ENCODE data around the gene SYVN1.

The SYVN1 gene

DNA sequence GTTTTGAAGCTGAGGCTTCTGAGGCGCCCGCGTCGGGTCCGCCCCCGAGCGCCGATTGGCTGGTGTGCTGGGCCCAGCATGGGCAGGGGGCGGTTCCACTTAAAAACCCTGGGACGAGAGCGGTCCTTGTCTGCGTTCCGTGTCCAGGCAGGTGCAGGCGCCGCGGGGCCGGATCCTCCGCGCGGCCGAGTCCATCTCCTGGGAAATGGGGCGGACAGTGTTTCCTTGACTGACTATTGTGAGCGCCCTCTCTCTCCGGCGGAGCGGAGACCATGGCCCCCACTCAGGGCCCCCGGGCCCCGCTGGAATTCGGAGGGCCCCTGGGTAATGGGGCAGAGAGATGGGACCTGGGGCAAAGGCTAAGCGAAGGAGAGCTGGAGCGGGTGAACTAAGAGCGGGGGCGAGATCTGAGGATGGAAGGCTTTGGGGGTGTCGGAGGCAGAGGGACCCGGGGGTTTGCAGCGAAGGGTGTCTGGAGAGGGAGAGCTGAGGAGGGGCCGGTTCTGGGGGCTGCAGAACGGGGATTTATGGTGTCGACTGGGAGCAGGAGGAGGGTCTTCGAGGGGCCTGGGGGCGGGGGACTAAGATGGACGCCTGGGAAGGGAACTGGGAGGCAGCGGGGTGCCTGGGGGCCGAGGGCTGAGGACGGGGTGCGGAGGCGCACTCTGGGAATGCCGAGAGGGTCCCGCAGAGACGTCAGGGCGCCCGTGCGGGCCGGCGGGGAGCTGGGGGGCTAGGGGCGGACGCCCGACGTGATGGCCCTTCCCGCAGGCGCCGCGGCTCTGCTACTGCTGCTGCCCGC lies 22.4 kb downstream of the SYVN1 start, which contains the start of gene TM7SF2:
TM7SF2 (plus strand) TSS at position 129 of the 802 bp plus-strand sequence; CDS start at position 273, 144 bp downstream.
- peak; percentile 85 for DNase-seq

DNA sequence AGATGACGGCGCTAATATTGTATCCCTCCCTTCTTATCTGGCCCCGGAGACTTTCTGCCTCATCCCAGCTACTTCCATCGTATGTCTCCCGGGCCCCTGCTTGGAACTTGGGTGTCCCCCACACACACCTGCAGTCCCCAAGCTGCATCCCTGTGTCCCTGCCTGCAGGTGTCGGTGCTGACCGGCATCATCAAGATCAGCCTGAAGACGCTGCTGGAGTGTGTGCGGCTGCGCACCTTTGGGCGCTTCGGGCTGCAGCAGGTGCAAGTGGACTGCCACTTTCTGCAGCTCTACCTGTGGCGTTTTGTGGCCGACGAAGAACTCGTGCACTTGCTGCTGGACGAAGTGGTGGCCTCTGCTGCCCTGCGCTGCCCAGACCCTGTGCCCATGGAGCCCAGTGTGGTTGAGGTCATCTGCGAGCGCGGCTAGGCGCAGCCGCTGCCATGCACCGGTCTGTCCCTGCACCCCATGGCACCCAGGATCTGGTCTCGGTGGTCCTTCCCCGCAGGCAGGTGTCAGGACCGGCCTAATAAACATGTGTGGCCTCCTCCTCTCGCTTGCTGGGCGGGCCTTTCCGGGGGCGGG lies 23.1 kb downstream of the SYVN1 start:
- DNase-seq = no peak

DNA sequence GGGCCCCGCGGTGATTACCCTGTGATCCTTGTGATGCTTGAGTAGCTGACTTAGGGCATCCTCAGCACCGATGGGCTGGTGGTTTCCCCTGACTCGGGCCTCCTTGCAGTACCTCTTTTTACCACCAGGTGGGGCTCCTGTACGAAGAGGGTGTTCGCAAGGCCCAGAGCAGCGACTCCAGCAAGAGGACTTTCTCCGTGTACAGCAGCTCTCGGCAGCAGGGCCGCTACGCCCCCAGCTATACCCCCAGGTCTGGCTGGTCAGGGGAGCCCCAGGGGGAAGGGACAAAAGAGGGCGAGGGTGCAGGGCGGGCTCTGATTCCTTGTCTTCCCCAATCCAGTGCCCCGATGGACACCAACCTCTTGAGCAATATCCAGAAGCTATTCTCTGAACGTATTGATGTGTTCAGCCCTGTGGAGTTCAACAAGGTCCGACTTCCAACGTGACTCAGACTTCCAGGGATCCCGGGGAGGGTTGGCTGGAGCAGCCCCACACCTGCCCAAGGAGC lies 23.9 kb downstream of the SYVN1 start:
- DNase-seq = peak; percentile 65

DNA sequence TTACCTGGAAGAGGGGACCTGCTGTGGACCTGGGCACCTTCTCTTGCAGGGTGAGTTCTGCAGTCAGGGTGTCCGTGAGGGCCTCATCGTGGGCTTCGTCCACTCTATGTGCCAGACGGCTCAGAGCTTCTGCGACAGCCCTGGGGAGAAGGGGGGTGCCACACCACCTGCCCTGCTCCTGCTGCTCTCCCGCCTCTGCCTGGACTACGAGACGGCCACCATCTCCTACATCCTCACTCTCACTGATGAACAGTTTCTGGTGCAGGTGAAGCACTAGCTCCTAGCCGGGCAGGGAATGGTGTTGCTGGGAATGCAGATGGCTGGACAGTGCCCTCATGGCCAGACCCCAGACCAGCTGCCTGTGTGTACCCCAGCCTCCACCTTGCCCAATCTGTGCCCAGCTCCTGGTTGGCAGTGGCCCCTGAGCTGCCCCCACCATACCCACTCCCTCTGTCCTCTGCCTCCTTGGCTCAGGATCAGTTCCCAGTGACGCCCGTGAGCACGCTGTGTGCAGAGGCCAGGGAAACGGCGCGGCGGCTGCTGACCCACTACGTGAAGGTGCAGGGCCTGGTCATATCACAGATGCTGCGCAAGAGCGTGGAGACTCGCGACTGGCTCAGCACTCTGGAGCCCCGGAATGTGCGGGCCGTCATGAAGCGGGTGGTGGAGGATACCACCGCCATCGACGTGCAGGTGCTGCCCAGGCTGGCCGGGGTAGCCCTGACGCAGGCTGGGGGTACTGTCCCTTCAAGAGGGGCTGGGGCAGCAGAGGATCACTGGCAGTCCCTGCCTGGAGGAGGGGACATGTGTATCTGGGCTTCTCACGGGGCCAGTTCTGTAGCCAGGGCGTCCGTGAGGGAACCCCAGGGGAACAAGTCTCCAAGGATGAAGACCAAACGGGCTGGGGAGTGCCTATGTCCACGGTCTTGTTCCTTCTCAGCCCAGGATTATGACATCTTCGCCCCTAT lies 24.8 kb downstream of the SYVN1 start:
- DNase-seq = no peak

DNA sequence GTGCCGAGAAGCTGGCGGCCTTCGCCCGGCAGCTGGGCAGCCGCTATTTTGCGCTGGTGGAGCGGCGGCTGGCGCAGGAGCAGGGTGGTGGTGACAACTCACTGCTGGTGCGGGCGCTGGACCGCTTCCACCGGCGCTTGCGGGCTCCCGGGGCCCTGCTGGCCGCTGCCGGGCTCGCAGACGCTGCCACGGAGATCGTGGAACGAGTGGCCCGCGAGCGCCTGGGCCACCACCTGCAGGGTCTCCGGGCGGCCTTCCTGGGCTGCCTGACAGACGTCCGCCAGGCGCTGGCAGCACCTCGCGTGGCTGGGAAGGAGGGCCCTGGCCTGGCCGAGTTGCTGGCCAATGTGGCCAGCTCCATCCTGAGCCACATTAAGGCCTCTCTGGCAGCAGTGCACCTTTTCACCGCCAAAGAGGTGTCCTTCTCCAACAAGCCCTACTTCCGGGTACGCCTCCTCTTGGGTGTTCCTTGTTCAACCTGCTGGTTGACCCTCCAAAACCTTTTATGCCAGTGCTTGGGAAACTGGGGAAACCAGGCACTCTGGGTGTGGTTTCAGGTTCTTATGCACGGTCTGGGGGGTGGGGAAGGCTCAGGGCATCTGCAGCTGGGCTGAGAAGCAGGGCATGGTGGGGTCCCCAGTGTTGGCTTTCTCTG lies 25.7 kb downstream of the SYVN1 start:
- no peak for DNase-seq

DNA sequence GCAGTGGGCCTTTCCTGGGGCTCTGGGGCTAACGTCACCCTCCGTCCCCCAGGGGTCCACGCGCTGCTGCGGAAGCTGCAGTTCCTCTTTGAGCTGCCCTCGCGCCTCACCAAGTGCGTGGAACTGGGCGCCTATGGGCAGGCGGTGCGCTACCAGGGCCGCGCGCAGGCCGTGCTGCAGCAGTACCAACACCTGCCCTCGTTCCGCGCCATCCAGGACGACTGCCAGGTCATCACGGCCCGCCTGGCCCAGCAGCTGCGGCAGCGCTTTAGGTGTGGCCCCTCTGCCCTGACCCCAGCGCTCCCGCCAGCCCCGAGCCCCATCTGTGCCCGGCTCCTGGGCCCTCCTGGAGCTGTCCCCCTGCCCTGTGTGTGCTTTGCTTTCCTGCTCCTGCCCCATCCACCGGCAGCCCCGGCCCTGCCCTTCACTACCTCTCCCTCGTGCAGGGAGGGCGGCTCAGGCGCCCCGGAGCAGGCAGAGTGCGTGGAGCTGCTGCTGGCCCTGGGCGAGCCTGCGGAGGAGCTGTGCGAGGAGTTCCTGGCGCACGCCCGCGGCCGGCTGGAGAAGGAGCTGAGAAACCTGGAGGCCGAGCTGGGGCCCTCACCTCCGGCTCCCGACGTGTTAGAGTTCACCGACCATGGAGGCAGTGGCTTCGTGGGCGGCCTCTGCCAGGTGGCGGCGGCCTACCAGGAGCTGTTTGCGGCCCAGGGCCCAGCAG lies 26.4 kb downstream of the SYVN1 start:
- no peak for DNase-seq

DNA sequence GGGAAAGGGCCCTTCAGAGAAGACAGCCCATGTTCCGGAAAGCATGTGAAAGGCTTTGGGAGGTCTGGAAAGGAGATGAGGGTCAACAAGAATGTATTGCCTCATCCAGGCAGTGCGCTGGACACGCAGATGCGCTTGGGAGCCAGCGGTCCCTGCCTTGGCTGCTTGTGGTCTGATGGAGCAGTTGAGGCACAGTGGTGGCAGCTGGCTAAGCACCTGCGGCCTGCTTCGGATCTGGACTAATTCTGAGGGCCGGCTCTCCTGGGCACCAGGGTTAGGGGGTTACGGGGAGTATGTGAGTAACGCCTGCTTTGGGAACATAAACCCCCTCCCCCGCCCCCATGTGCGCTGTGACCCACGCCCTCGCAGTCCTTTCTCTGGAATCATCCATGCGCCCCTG lies 27.2 kb downstream of the SYVN1 start:
- no peak for DNase-seq

DNA sequence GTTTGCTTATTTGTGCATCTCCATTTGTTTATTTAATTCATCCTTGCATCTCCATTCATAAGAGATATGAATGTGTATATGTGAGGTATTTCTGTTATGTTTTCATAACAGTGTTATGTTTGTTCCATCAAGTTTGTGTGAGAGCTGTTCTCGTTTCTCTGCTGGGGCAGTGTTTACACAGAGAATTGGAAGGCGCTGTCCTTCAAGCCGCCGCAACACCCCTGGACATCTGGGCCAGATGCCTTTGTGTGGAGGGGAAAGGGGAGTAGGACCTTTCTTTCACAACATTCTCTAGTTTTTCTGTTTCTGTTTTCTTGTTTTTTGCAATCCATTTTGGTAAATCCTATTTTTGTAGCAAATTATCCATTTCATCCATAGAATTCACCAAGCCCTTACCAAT lies 29.7 kb downstream of the SYVN1 start:
- DNase-seq = no peak

DNA sequence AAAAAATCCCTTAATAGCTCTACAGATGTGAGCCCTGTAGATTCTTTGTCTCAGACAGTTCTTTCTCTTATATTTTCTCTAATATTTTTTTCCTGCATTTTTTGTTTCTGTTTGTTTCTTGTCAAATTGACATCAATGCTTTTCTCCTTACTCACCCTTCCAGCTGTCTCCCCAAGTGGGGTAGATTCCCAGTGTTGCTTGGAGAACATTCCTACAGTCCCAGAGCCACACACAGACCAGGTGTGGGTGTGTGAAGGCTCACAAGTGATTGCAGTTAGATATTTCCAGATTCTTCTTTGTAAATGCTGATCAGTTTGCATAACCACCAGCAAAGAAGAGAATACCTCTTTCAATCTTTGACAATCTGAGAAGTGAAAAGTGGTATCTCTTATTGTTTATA lies 30.8 kb downstream of the SYVN1 start:
- DNase-seq = no peak

DNA sequence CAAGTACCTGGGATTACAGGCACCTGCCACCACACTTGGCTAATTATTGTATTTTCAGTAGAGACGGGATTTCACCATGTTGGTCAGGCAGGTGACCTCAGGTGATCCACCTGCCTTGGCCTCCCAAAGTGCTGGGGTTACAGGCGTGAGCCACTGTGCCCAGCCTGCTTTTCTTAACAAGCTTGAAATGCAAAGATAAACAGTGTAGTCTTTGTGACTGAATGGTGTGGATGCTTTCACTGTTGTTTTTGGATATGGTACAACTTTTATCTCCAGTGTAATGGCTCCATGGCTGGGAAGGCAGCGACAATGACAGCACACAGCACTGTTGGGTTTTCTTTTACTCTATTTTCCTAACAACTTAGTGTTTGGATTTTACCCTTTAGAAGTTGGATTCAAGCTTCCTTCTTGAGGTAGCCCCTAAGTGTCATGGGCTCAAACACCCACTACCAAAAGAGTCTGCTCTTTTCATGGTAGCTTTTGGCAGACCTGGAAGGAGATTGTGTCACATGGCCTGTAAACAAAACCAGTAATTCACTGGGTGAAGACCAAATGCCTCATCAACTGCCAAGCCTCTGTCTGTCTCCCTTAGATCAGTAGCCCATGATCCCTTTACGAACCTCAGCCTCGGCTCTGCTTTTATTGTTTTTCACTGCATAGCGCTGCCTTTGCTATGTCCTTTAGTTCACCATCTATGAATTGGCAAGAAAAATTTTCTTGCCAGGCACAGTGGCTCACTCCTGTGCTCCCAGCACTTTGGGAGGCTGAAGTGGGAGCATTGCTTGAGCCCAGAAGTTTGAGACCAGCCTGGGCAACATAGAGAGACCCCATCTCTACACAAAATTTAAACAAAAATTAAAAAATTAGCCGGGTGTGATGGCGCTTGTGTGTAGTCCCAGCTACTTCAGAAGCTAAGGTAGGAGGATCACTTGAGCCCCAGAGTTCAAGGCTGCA lies 31.9 kb downstream of the SYVN1 start:
- DNase-seq = no peak

DNA sequence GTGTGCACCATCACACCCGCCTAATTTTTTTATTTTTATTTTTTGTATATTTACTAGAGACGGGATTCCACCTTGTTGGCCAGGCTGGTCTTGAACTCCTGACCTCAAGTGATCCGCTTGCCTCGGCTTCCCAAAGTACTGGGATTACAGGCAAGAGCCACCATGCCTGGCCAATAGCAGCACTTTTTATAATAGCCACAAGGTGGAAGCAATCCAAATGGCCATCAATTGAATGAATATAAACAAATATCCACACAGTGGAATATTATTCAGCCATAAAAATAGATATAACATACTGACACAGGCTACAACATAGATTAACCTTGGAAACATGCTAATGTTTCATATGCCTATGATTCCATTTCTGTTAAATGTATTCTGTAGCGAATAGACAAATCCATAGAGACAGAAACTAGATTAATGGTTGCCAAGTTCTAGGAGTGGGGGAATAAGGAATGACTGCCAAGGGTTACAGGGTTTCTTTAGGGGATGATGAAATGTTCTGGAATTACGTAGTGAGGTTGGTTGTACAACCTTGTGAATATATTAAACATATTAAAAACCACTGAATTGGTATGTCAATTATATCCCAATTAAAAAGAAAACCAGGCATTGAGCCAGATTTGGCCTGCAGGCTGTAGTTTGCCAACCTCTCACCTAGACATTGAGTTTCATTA lies 33.5 kb downstream of the SYVN1 start:
- DNase-seq = no peak

DNA sequence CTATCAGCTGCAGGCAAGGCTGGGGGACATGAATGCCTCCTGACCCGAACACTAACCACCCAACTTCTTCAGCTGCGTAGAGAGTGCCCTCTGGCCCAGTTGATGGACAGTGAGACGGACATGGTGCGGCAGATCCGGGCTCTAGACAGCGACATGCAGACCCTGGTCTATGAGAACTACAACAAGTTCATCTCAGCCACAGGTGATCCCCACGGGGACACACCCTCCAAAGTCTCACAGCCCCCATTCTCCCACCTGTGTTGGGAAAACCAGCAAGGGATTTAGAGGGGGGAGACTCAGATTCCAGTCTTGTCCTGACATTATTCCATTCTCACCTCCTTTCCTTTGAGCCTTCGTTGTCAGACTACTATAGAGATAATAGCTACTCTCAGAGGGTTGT lies 37.4 kb downstream of the SYVN1 start:
- no peak for DNase-seq

DNA sequence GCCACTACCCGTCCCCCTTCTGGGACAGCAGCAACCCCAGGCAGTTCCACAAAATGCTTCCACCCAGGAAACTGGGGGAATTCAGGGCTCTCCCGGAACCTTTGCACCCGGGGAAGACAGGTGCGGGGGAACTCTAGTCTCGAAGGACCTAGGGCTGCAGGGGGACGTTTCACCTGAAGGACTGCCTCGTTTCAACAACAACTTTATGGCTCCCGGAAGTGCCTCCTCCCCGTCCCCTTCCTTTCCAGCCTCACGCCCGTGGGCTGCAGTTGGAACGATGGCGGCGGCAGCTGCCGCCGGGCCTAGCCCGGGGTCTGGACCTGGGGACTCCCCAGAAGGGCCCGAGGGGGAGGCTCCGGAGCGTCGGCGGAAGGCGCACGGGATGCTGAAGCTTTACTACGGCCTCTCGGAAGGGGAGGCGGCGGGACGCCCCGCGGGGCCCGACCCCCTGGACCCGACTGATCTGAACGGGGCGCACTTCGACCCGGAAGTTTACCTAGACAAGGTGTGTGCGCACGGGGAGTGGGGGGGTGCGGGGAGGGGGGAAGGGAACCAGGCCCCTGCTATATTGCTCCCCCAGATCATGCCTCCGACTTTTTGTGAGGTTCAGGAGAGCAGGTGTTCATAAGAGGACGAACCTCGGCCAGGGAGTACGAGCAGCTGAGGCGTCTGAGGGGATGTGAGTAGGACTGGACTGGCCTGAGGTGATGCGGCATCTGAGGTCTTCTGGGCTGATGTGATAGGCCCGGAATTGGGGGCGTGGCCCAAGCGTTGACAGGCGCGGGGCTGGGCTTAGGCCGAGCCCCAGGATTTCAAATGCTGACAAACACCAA lies 38.1 kb downstream of the SYVN1 start, which contains the start of gene VPS51:
VPS51 (plus strand) TSS at position 241 of the 833 bp plus-strand sequence; CDS start at position 278, 37 bp downstream.
- DNase-seq = peak; percentile 73

DNA sequence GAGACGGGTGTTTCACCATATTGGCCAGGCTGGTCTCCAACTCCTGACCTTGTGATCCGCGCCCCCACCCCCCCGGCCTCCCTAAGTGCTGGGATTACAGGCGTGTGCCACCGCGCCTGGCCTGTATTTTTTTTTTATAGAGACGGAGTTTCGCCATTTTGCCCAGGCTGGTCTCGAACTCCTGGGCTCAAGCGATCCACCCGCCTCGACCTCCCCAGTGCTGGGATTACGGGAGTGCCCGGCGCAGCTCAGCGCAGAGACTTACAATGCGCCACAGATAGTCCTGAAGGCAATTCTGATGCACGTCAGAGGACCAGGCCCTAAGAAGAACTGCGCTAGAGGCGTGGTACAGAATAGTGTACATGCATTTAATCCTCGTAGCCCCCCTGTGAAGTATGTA lies 38.9 kb downstream of the SYVN1 start:
- DNase-seq = no peak

DNA sequence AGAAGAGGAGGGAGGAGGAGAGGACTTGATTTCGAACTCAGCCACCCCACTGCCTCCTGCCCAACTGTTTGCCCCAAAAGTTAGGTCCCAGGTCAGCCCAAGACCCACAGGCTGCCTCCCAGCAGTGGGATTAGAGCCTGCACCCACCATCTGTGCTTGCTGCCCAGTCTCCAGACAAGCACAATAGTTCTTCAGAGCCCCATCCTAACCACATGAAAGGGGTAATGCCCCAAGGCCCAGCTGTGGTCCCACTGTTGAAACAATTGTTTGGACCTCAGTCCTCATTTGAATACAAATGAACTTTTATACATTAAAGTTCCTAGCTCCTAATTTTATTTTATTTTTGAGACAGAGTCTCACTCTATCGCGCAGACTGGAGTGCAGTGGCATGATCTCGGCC lies 43.7 kb downstream of the SYVN1 start:
- DNase-seq = no peak

DNA sequence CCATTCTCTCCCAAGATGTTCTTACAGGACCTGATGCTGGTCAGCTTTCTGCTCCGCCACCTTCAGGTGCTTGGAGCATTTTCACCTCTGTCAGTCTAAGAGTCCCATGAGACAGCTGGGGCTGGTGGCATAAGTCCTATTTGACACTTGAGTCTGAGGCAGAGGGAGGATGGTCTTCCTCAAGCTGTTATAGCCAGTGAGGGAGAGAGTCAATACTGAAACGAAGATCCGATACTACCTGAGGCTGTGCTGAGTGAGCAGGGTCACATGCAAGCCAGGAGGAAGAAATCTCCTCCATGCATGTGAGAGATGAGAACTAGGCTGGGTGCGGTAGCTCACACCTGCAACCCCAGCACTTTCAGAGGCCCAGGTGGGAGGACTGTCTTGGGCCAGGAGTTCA lies 44.7 kb downstream of the SYVN1 start:
- DNase-seq = no peak

DNA sequence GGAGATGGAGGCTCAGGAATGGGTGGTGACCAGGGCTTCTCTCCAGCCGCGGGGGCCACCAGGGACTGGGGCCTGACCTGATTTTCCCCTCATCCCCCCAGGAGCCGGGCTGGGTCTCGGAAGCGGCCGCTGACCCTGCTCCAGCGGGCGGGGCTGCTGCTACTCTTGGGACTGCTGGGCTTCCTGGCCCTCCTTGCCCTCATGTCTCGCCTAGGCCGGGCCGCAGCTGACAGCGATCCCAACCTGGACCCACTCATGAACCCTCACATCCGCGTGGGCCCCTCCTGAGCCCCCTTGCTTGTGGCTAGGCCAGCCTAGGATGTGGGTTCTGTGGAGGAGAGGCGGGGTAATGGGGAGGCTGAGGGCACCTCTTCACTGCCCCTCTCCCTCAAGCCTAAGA lies 46.5 kb downstream of the SYVN1 start:
- DNase-seq = no peak

DNA sequence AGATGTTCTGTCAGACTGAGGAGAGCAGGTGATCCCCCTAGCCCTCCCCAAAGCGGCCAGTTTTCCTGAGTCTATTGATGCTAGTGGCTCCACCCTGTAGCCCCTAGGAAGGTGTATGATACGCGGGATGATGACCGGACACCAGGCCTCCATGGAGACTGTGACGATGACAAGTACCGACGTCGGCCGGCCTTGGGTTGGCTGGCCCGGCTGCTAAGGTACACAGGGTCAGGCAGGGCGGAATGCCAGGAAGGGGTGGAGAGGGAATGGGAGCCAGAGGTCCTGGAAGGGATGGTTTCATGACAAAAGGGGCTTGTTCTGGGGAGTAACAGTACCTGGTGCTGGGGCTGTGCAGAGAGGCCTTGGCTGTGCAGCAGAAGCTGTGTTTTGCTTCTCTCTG lies 47.1 kb downstream of the SYVN1 start:
- DNase-seq = no peak

DNA sequence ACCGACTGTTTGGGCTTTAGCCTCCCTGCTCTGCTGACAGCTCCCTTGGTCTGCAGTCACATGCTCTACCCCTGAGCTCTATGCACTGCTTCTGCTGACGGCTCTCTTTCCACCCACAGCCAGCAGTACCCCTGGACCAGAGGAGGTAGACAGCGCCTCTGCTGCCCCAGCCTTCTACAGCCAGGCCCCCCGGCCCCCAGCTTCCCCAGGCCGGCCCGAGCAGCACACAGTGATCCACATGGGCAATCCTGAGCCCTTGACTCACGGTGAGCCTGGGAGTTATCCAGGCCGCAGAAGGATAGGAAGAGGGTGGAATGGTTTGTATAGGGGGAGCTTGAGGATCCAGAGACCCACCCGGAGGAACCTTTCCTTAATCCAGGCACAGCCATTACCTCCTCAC lies 47.5 kb downstream of the SYVN1 start:
- no peak for DNase-seq
